ENCODE measurements around the gene R3HCC1L.

- TF ChIP-seq CTCF (IDR thresholded peaks at IDR 0.05): no peak
- TF ChIP-seq POLR2A (IDR thresholded peaks at IDR 0.05): no peak
Measured at GRCh38 chr10:98086837-98087708, 47.4 kb upstream of the R3HCC1L start.

All from Peyer's patch (tissue), 4 donors.